ENCODE measurements around the gene MRPL58. TPM values are rescaled to one million over a fixed set of nuclear protein-coding genes. Genes with fewer than 3 reads are reported as not detected.
A peak's percentile ranks its signal among the peaks of the same experiment; 100 is the strongest.

The MRPL58 gene
- polyA plus RNA-seq, 3 donors: 18.9 to 52.6 (median 44.4) TPM

DNA sequence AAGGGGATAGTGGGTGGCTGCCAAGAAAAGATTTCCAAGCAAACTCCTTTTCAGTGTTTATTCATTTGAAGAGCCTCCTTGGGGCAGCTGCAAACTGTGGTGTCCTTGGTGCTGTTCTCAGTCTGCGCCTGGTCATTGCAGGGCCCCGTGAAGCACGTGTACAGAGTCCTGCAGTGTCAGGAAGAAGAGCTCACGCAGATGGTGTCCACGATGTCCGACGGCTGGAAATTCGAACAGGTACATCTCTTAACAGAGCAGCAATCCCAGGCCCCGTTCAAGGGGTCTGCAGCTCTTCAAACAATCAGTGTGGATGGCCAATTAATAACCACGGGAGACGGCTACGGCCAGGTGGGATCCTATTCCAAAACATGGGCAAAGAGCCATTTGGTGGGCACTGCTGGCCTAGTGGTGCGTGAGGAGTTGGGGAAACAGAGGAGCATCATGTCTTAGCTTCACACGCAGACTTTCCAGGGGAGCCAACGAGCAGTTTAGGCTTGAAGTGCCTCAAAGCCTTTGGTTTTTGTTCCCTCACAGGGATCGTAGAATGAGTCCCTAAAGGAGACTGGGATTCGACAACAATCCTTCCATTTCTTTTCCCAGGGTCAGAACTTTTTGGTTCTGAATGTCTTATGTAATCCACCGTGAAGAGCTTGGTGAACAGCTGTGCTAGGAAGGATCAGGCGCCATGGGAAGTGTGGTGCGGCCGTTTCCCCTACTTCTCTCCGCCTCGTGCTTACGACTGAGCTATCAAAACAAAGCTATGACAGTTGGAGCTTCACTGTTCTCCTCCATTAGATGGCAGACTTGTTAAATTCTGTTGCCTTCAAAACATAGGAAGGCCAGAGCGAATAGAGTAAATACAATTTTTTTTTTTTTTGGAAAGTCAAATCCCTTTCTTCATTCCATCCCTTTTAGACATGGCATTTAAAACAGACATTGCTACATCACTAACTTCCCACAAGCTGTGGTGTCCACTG, 47.2 kb downstream of the MRPL58 start:
- no peaks in the 10 kb centered on the region for H4K20me1 ChIP-seq (ENCODE audit: insufficient read depth, low read length)
- no peaks in the 10 kb centered on the region for H3K4me1 ChIP-seq (ENCODE audit: control insufficient read depth in 1 of 2, insufficient read depth in 2 of 2, low read length in 2 of 2)
- H3K27ac ChIP-seq (ENCODE audit: low read depth in 1 of 2, low read length in 2 of 2): no peak overlapping the region
- no peak overlapping the region for H2AFZ ChIP-seq (ENCODE audit: insufficient read depth, low read depth, low read length, poor library complexity, severe bottlenecking)
- H3K27me3 ChIP-seq (ENCODE audit: control insufficient read depth in 2 of 2, insufficient read depth in 2 of 2, low read length in 2 of 2): no peaks in the 10 kb centered on the region
- TF ChIP-seq, protein P1, sequence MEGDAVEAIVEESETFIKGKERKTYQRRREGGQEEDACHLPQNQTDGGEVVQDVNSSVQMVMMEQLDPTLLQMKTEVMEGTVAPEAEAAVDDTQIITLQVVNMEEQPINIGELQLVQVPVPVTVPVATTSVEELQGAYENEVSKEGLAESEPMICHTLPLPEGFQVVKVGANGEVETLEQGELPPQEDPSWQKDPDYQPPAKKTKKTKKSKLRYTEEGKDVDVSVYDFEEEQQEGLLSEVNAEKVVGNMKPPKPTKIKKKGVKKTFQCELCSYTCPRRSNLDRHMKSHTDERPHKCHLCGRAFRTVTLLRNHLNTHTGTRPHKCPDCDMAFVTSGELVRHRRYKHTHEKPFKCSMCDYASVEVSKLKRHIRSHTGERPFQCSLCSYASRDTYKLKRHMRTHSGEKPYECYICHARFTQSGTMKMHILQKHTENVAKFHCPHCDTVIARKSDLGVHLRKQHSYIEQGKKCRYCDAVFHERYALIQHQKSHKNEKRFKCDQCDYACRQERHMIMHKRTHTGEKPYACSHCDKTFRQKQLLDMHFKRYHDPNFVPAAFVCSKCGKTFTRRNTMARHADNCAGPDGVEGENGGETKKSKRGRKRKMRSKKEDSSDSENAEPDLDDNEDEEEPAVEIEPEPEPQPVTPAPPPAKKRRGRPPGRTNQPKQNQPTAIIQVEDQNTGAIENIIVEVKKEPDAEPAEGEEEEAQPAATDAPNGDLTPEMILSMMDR (IDR thresholded peaks at IDR 0.05): peak; percentile 27
- H3K4me2 ChIP-seq (replicated peaks; ENCODE audit: extremely low read depth, low read length, poor library complexity, severe bottlenecking): no peak overlapping the region
- H3K9ac ChIP-seq (ENCODE audit: insufficient read depth, low read length, poor library complexity, severe bottlenecking): no peak overlapping the region
- H3K36me3 ChIP-seq (replicated peaks in 1 of 2; ENCODE audit: control insufficient read depth in 1 of 2, insufficient read depth in 2 of 2, low read length in 2 of 2): peaks cover 35 to 91% of the 10 kb centered on the region in 2 donors
- H3K4me1 Mint-ChIP-seq: peaks cover 7% of the 10 kb centered on the region
- peaks cover 65 to 94% of the 10 kb centered on the region in 2 donors for H3K36me3 Mint-ChIP-seq
- no peak for DNase-seq
- 97% methylated on average over 13 of the region's 25 CpGs for WGBS (ENCODE audit: insufficient coverage)
- H3K9me3 ChIP-seq (replicated peaks in 1 of 2; ENCODE audit: control insufficient read depth in 1 of 2, insufficient read depth in 1 of 2, low read length in 2 of 2): no peaks in the 10 kb centered on the region
- intact Hi-C loops (cut with micrococcal nuclease): loop anchor here in 1 of 2 donors (10.0 kb wide), 1 partner anchor 145 kb away; the partner anchor contains the start of gene NUP85
- no peak overlapping the region for H3K4me3 Mint-ChIP-seq
- H3K27me3 Mint-ChIP-seq (ENCODE audit: low read depth in 3 of 3): no peaks in the 10 kb centered on the region
- no peaks in the 10 kb centered on the region for H3K79me2 ChIP-seq (ENCODE audit: insufficient read depth, low read length)
- no peak overlapping the region for H3K4me3 ChIP-seq (replicated peaks in 1 of 3; ENCODE audit: low read depth in 2 of 3, low read length in 3 of 3)
- no peaks in the 10 kb centered on the region for H3K9me3 Mint-ChIP-seq
- peak overlapping the region in 5 of 7 donors; percentile 20 to 86 (median 30) for H3K27ac Mint-ChIP-seq

DNA sequence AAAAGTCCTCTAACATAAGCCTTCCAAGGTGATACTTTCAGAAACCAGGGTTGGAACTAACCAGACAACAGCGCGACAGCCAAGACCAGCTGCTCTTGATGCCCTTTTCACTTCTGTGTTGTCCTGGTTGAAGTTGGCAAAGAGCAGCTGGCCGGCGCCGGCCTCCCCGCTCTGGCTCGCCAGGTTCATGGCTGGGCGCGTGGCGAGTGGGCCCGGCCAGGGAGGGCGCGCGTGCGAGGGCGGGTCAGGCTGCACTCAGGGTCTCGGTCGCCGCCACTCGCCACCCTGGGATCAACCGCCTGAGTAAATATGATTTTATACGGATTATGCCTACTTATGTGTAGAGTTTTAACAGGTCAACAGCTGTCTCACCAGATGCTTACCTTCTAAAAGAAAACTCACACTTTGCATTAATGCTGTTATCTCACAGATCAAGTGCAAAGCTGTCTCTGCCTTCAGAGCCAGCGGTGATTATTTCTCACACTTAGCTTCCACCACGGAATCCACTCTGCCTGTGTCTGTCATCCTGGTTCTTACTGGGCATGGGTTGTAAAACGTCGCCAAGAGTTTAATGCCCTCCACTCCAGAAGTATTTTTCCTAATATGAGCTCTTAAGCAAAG, 48.1 kb downstream of the MRPL58 start:
- intact Hi-C loops (cut with micrococcal nuclease): no loop called here
- Mint-ChIP-seq H3K9me3 (no peaks in the 10 kb centered on the region), H3K4me3 (no peak overlapping the region), H3K4me1 (peaks cover 11% of the 10 kb centered on the region), H3K27ac (no peak overlapping the region), H3K36me3 (peaks cover 68 to 93% of the 10 kb centered on the region in 2 donors), H3K27me3 (ENCODE audit: low read depth in 3 of 3) (no peaks in the 10 kb centered on the region)
- peaks cover 38 to 89% of the 10 kb centered on the region in 2 donors for H3K36me3 ChIP-seq (replicated peaks in 1 of 2; ENCODE audit: control insufficient read depth in 1 of 2, insufficient read depth in 2 of 2, low read length in 2 of 2)
- H3K4me3 ChIP-seq (replicated peaks in 1 of 3; ENCODE audit: low read depth in 2 of 3, low read length in 3 of 3): no peak overlapping the region
- H3K27ac ChIP-seq (ENCODE audit: low read depth in 1 of 2, low read length in 2 of 2): no peak overlapping the region
- over 99% methylated on average over 15 of the region's 26 CpGs for WGBS (ENCODE audit: insufficient coverage)
- DNase-seq: no peak
- no peaks in the 10 kb centered on the region for H4K20me1 ChIP-seq (ENCODE audit: insufficient read depth, low read length)
- H2AFZ ChIP-seq (ENCODE audit: insufficient read depth, low read depth, low read length, poor library complexity, severe bottlenecking): no peak overlapping the region
- H3K27me3 ChIP-seq (ENCODE audit: control insufficient read depth in 2 of 2, insufficient read depth in 2 of 2, low read length in 2 of 2): no peaks in the 10 kb centered on the region
- peaks cover 3 to 4% of the 10 kb centered on the region in 2 donors for H3K4me1 ChIP-seq (ENCODE audit: control insufficient read depth in 1 of 2, insufficient read depth in 2 of 2, low read length in 2 of 2)
- no peaks in the 10 kb centered on the region for H3K9me3 ChIP-seq (replicated peaks in 1 of 2; ENCODE audit: control insufficient read depth in 1 of 2, insufficient read depth in 1 of 2, low read length in 2 of 2)
- H3K79me2 ChIP-seq (ENCODE audit: insufficient read depth, low read length): no peaks in the 10 kb centered on the region
- no peak overlapping the region for H3K9ac ChIP-seq (ENCODE audit: insufficient read depth, low read length, poor library complexity, severe bottlenecking)
- TF ChIP-seq, protein P1 (IDR thresholded peaks at IDR 0.05): no peak
- H3K4me2 ChIP-seq (replicated peaks; ENCODE audit: extremely low read depth, low read length, poor library complexity, severe bottlenecking): no peak overlapping the region
